OCI-LY3 (cell line): ENCODE measurements around the gene STRN3.

Source experiments
- H2AFZ ChIP-seq: fragments of 200-600, 300-600 bp; shearing (Covaris generic); 2 replicates; pipeline ENCODE4 v1.6.0; 2014; ENCODE audit warnings: antibody characterized with exemption, low read depth, low read length
- H3K27ac ChIP-seq: fragments of 200-600, 300-600 bp; sonication (generic); 2 replicates; pipeline ENCODE4 v1.5.1; 2014; ENCODE audit warnings: mild to moderate bottlenecking, low read length, moderate library complexity, mixed read lengths
- H3K27me3 ChIP-seq: fragments of 200-600, 300-600 bp; sonication (generic); 2 replicates; pipeline ENCODE4 v1.6.1; 2014; ENCODE audit warnings: low read depth, low read length, mixed read lengths
- H3K36me3 ChIP-seq: fragments of 200-600, 300-600 bp; sonication (generic); replicated peaks from 2 replicates; pipeline ENCODE3; 2014; ENCODE audit warnings: low read depth, low read length, mixed read lengths
- H3K4me1 ChIP-seq: fragments of 300-600, 200-600 bp; sonication (generic); 2 replicates; pipeline ENCODE4 v1.6.1; 2014; ENCODE audit warnings: low read length, mixed read lengths
- H3K4me2 ChIP-seq: fragments of 200-600, 300-600 bp; sonication (generic); 2 replicates; pipeline ENCODE4 v1.6.1; 2014; ENCODE audit warnings: low read length, mixed read lengths
- H3K4me3 ChIP-seq: fragments of 300-600, 200-600 bp; sonication (generic); 2 replicates; pipeline ENCODE4 v1.5.1; 2014; ENCODE audit warnings: antibody characterized with exemption, mild to moderate bottlenecking, low read length, moderate library complexity
- H3K79me2 ChIP-seq: fragments of 300-600, 200-600 bp; shearing (Covaris generic); 2 replicates; pipeline ENCODE4 v1.6.1; 2014; ENCODE audit warnings: mild to moderate bottlenecking, low read length, mixed read lengths
- H3K9ac ChIP-seq: fragments of 300-600, 200-600 bp; shearing (Covaris generic); 2 replicates; pipeline ENCODE4 v1.6.0; 2014; ENCODE audit warnings: mild to moderate bottlenecking, low read length, moderate library complexity
- H3K9me3 ChIP-seq: fragments of 200-600, 300-600 bp; shearing (Covaris generic); 2 replicates; pipeline ENCODE4 v1.6.1; 2014; ENCODE audit warnings: low read length, mixed read lengths; ENCODE audit not compliant: insufficient read depth
- H4K20me1 ChIP-seq: fragments of 200-600, 300-600 bp; sonication (generic); 2 replicates; pipeline ENCODE4 v1.6.1; 2016; ENCODE audit warnings: low read length, mixed read lengths; ENCODE audit not compliant: insufficient read depth
- CTCF ChIP-seq: fragments of 200-600, 300-600 bp; sonication (generic); IDR thresholded peaks from 2 replicates; pipeline ENCODE4 v1.5.1; 2014; ENCODE audit warnings: antibody characterized with exemption, low read length, low read depth
- EZH2phosphoT487 ChIP-seq: fragments of 200-600 bp; shearing (Covaris generic); IDR thresholded peaks from 2 replicates; pipeline ENCODE4 v1.6.1; 2018; ENCODE audit warnings: antibody characterized with exemption, mixed run types, low read depth

The STRN3 gene

GRCh38 chr14:31020834-31021575, 5.2 kb downstream of the STRN3 start:
- no peak overlapping the region for H3K27ac ChIP-seq
- no peaks in the 10 kb centered on the region for H3K27me3 ChIP-seq
- peaks cover 15% of the 10 kb centered on the region for H3K36me3 ChIP-seq
- peaks cover 38% of the 10 kb centered on the region for H4K20me1 ChIP-seq
- H3K4me3 ChIP-seq: no peak overlapping the region
- TF ChIP-seq EZH2phosphoT487 (no peak), CTCF (no peak)
- no peak overlapping the region for H2AFZ ChIP-seq
- no peaks in the 10 kb centered on the region for H3K9me3 ChIP-seq
- H3K79me2 ChIP-seq: peaks cover 93% of the 10 kb centered on the region
- no peak overlapping the region for H3K9ac ChIP-seq
- H3K4me1 ChIP-seq: peaks cover 13% of the 10 kb centered on the region
- no peak overlapping the region for H3K4me2 ChIP-seq

DNA sequence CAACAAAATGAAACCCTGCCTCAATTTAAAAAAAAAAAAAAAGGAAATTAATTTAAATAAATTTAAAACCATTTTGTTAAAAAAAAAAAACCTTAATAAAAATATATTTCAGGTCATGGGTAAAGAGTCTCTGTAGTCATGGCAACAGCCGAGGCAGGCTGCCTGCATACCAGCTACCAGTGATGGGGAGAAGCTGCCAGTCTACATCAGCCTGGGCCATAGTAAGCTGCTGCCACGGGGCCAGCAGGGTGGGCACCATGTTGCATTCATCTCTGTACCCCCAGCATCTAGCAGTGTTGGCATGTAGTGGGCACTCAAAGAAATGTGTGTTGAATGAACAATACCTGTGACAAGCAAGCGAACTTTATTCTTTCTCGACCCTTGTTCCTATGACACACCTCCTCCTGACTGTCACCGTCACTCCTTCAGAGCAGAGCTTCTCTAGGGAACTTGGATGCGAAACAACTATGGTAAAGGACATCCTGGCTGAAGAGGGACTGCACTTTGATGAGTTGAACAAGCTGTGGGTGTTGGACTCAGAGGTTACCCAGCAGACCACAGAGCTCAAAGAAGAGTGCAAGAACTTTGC, 8.0 kb downstream of the STRN3 start:
- no peak overlapping the region for H3K27ac ChIP-seq
- TF ChIP-seq EZH2phosphoT487: no peak
- no peak for TF ChIP-seq CTCF
- H2AFZ ChIP-seq: no peak overlapping the region
- no peaks in the 10 kb centered on the region for H3K4me1 ChIP-seq
- no peak overlapping the region for H3K4me2 ChIP-seq
- peaks cover 25% of the 10 kb centered on the region for H4K20me1 ChIP-seq
- no peaks in the 10 kb centered on the region for H3K27me3 ChIP-seq
- H3K4me3 ChIP-seq: no peak overlapping the region
- H3K9ac ChIP-seq: no peak overlapping the region
- H3K36me3 ChIP-seq: peaks cover 16% of the 10 kb centered on the region
- no peaks in the 10 kb centered on the region for H3K9me3 ChIP-seq
- peaks cover 93% of the 10 kb centered on the region for H3K79me2 ChIP-seq

DNA sequence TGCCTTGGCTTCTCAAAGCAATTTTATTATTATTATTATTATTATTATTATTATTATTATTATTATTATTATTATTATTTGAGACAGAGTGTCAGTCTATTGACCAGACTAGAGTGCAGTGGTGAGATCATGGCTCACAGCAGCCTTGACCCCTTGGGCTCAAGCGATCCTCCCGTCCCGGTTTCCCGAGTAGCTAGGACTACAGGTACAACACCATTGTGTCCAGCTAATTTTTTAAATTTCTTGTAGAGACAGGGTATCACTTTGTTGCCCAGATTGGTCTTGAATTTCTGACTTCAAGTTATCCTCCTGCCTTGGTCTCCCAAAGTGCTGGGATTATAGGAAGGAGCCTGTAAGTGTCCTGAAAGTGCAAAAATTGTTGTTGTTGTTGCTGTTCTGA, 12.3 kb downstream of the STRN3 start:
- TF ChIP-seq CTCF (no peak), EZH2phosphoT487 (no peak)
- Histone ChIP-seq H4K20me1 (peaks cover 12% of the 10 kb centered on the region), H3K9me3 (no peaks in the 10 kb centered on the region), H3K9ac (no peak overlapping the region), H3K4me2 (no peak overlapping the region), H3K36me3 (peaks cover 9% of the 10 kb centered on the region), H2AFZ (no peak overlapping the region), H3K4me3 (no peak overlapping the region), H3K27me3 (no peaks in the 10 kb centered on the region), H3K4me1 (no peaks in the 10 kb centered on the region), H3K27ac (no peak overlapping the region), H3K79me2 (peaks cover 88% of the 10 kb centered on the region)

- no peaks in the 10 kb centered on the region for H3K4me1 ChIP-seq
- no peak overlapping the region for H2AFZ ChIP-seq
- peaks cover 5% of the 10 kb centered on the region for H4K20me1 ChIP-seq
- H3K9ac ChIP-seq: no peak overlapping the region
- H3K9me3 ChIP-seq: no peaks in the 10 kb centered on the region
- H3K79me2 ChIP-seq: peaks cover 81% of the 10 kb centered on the region
- H3K27ac ChIP-seq: no peak overlapping the region
- peaks cover 9% of the 10 kb centered on the region for H3K36me3 ChIP-seq
- H3K4me3 ChIP-seq: no peak overlapping the region
- H3K27me3 ChIP-seq: no peaks in the 10 kb centered on the region
- no peak for TF ChIP-seq CTCF
- TF ChIP-seq EZH2phosphoT487: no peak
- H3K4me2 ChIP-seq: no peak overlapping the region
Measured at GRCh38 chr14:31010935-31011334, 15.2 kb downstream of the STRN3 start.
